WERI-Rb-1 (cell line): Measurements from ENCODE around the gene ATP10A.
A peak's percentile ranks its signal among the peaks of the same experiment; 100 is the strongest.

ENCODE experiments used
- DNase-seq: peaks from one replicate; pipeline ENCODE4 v3.0.0-alpha.2; 2020
- H3K27ac ChIP-seq: fragments of 250-450 bp; sonication (Bioruptor Pico); 2 replicates; pipeline ENCODE4 v1.5.1; 2020; ENCODE audit warnings: mild to moderate bottlenecking, moderate library complexity
- H3K27me3 ChIP-seq: fragments of 250-450 bp; sonication (Bioruptor Pico); 2 replicates; pipeline ENCODE4 v1.5.1; 2021; ENCODE audit warnings: mild to moderate bottlenecking, low read depth, moderate library complexity; ENCODE audit not compliant: insufficient read depth, severe bottlenecking
- H3K36me3 ChIP-seq: fragments of 250-450 bp; sonication (Bioruptor Pico); 2 replicates; pipeline ENCODE4 v1.5.1; 2020; ENCODE audit warnings: mild to moderate bottlenecking, moderate library complexity
- H3K4me3 ChIP-seq: 2 replicates; pipeline ENCODE4 v1.5.1; 2011; ENCODE audit warnings: low read depth, mild to moderate bottlenecking, control low read depth, low read length
- H3K9me3 ChIP-seq: fragments of 250-450 bp; sonication (Bioruptor Pico); 2 replicates; pipeline ENCODE4 v1.5.1; 2021; ENCODE audit warnings: mild to moderate bottlenecking, moderate library complexity; ENCODE audit not compliant: severe bottlenecking
- TF ChIP-seq, protein P1 (sequence below): IDR thresholded peaks from 2 replicates; pipeline ENCODE4 v1.5.1; 2011; ENCODE audit warnings: low read depth, mild to moderate bottlenecking, control low read depth, inconsistent platforms, low read length

Gene ATP10A

DNA sequence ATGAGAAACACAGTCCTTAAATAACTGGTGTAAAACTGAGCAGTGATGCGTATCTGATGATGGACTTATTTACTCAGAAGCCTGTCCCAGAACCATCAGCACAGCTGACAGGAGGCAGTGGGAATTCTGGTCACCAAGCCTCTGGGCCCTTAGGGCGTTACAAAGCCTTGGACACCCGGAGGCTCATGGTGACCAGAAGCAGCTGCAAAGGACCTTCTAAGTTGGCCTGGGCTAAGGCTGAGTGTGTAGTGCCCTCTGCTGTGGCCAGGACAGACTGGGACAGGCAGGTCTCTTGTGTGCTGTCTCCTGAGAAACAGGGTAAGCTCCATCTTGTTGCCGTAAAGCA is 168.9 kb downstream of the ATP10A start:
- Histone ChIP-seq H3K36me3 (no peaks in the 10 kb centered on the region), H3K27ac (no peak overlapping the region), H3K4me3 (no peak overlapping the region), H3K27me3 (no peaks in the 10 kb centered on the region), H3K9me3 (no peaks in the 10 kb centered on the region)
- DNase-seq, result peak; percentile 22
- TF ChIP-seq, protein P1, sequence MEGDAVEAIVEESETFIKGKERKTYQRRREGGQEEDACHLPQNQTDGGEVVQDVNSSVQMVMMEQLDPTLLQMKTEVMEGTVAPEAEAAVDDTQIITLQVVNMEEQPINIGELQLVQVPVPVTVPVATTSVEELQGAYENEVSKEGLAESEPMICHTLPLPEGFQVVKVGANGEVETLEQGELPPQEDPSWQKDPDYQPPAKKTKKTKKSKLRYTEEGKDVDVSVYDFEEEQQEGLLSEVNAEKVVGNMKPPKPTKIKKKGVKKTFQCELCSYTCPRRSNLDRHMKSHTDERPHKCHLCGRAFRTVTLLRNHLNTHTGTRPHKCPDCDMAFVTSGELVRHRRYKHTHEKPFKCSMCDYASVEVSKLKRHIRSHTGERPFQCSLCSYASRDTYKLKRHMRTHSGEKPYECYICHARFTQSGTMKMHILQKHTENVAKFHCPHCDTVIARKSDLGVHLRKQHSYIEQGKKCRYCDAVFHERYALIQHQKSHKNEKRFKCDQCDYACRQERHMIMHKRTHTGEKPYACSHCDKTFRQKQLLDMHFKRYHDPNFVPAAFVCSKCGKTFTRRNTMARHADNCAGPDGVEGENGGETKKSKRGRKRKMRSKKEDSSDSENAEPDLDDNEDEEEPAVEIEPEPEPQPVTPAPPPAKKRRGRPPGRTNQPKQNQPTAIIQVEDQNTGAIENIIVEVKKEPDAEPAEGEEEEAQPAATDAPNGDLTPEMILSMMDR, result peak; percentile 8; the same call in 1 of the 2 replicates

DNA sequence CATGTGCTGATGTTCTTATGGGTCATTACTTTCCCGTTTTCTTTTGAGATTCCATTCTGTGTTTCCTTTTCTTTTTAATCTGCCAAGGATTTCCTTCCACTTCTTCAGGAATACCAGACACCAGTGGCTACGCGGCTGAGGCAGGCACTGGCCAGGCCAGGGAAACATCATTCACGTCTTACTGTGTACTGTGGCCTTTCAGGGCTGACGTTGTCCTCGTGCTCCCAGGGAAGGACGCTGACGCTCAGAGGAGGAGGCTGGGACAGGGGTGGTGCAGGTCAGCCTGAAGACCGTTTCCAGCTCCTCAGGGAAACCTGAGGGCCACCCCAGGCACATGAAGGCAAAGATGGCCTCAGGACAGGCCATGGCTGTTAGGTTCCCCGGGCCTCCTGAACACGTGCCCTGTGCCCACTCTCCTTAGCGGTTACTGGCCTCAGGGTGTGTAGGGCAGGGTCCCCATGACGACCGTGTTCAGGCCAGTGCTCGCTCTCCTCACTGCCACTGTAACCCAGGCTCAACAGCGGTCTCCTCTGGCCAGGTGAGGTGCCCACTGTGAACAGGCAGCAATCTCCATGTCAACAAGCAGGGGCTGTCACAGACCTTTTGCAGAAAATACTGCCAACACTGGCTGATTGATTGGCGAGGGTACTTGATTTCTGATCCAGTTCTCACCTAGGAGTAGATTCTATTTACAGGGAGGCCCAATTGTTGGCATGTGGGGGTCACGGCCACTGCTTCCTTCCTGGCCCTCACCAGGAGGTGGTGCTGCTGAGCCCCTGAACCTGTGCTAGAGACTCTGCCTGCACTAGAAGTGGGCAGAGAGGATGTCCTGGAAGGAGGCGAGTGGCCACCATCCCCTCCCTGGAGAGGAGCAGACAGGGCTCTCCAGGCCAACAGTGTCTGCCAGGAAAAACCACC is 169.5 kb downstream of the ATP10A start:
- no peaks in the 10 kb centered on the region for H3K36me3 ChIP-seq
- H3K4me3 ChIP-seq, result no peak overlapping the region
- TF ChIP-seq, protein P1, result peak; percentile 85
- no peaks in the 10 kb centered on the region for H3K27me3 ChIP-seq
- H3K27ac ChIP-seq, result no peak overlapping the region
- DNase-seq, result peak; percentile 71
- H3K9me3 ChIP-seq, result no peaks in the 10 kb centered on the region

DNA sequence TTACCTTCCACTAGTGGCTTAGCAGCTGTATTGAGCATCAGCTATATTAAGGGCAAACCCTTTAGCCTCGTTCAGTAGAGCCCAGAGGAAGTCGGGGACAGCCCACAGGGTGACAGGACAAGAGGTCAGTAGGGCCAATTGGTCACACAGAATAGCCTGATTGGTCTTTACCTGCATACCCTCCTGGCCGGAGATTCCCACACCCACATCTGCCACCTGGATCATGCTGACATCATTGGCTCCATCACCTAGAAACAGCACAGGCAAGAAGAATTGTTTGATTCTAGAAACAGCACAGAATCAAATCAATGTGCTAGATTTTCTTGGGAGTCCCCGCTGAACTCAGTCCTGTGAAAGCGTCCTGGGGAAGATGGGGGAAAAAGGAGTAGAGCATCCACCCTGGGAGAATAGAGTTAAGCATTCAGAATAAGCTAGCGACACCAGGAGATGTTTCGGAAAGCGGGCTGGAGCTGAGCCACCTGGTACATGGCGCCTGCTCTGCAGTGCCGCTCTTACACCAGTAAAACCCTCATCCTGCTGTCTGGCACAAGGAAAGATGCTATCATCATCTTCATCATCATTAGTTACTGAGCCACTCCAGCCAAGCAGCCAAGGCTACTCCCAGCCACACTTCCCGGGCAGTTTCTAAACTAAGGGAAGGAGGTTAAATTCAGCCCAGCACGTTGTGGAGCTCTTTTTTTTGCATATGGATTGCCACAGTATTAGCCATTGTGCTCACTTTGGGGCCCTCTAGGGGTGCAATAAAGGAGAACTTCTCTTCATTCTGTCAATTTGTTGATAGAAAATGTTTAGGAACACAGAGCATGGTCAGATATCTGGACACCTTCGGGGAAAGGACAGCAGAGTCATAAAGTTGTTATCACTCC is 171.3 kb downstream of the ATP10A start:
- TF ChIP-seq, protein P1, result peak; percentile 39
- DNase-seq, result no peak
- no peaks in the 10 kb centered on the region for H3K27me3 ChIP-seq
- H3K9me3 ChIP-seq, result no peaks in the 10 kb centered on the region
- no peak overlapping the region for H3K27ac ChIP-seq
- H3K36me3 ChIP-seq, result no peaks in the 10 kb centered on the region
- H3K4me3 ChIP-seq, result no peak overlapping the region

DNA sequence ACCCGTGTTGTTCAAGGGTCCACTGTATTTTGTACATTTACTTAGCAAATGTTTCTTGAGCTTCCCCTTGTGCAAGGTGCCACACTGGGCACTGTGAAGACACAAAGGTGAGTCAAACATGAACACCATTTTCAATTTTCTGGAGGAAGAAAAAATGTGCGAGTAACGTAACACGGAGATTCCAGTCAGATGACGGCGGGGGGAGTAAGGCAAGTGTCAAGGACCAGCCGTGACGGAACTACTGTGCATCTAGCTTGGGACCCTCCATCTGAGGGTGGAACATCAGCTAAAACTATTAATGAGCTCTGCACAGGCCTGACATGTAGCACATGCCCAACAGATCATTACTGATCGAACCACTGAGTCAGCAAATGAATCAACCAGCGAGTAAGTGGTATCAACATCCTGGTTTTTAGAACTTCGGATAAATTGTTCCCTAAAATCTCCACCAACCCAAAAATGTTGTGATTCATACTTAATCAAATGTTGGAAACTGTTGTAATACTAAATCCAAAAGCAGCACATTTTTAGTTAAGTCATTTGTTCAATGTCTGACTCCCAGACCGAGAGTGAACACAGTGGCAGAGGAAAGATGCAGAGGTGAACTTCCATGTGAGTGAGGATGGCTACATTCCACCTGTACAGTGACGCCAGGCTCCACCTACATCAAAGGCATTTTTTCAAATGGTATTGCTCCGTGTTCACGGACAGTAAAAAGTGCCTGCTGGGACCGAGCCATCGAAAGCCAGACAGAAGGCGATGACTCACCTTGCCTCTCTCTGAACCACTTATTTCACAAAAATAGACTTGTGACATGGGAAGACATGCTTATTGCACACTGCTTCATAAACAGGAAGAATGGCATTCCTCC is 172.2 kb downstream of the ATP10A start:
- Histone ChIP-seq H3K36me3 (no peaks in the 10 kb centered on the region), H3K4me3 (no peak overlapping the region), H3K27me3 (no peaks in the 10 kb centered on the region), H3K27ac (no peak overlapping the region), H3K9me3 (no peaks in the 10 kb centered on the region)
- DNase-seq, result no peak
- TF ChIP-seq, protein P1, result no peak

DNA sequence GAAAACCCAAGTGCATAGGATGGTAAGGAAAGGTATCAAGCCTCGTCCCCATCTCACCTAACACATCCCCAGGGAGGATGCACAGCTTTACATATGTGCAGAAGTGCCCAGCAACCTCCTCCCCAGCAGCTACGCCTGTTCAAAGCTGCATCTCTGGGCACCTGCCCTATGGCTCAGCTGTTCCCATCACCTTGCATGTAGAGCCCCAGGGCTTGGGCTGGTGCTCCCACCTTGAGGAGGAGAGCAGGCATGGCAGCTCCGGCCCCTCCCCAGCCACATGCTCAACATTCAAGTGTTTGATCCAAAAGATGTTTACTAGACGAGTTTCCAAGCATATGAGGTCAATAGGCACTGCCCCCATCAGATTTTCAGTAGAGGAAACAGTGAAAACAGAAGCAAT is 173.5 kb downstream of the ATP10A start:
- no peak overlapping the region for H3K27ac ChIP-seq
- TF ChIP-seq, protein P1, result peak; percentile 79
- no peak overlapping the region for H3K4me3 ChIP-seq
- no peaks in the 10 kb centered on the region for H3K36me3 ChIP-seq
- no peaks in the 10 kb centered on the region for H3K9me3 ChIP-seq
- peak; percentile 75 for DNase-seq
- H3K27me3 ChIP-seq, result no peaks in the 10 kb centered on the region
